HEK293 (cell line): ENCODE measurements around the gene ELOVL1.
A peak's percentile ranks its signal among the peaks of the same experiment; 100 is the strongest.

Source experiments
- CTCF ChIA-PET: fragments of 350-600 bp; formaldehyde crosslinking; extraction: SDS; loops from one replicate; lab custom pipeline; 2021; ENCODE audit warnings: antibody characterized with exemption; lab: Yijun Ruan, JAX
- POLR2A ChIA-PET: fragments of 300-600 bp; formaldehyde crosslinking; extraction: SDS; loops from one replicate; lab custom pipeline; 2020; ENCODE audit warnings: antibody characterized with exemption, inconsistent platforms; lab: Yijun Ruan, JAX
- H3K27ac ChIP-seq: fragments of 200-500 bp; sonication (Bioruptor generic); 2 replicates; pipeline ENCODE4 v1.5.1; 2014; ENCODE audit warnings: low read depth, low read length, control low read depth, inconsistent platforms; ENCODE audit errors: extremely low read depth
- H3K36me3 ChIP-seq, 2 experiments: fragments of 200-500 bp in 1 of 2; sonication (Bioruptor generic) in 1 of 2; 1 replicate in 1 of 2; 2 replicates in 1 of 2; pipeline ENCODE4 v1.5.1; 2014 to 2017; ENCODE audit warnings: inconsistent platforms in 2 of 2, low read length in 2 of 2; ENCODE audit not compliant: control insufficient read depth in 2 of 2, insufficient read depth in 1 of 2
- H3K4me1 ChIP-seq: fragments of 200-500 bp; sonication (Bioruptor generic); 2 replicates; pipeline ENCODE4 v1.5.1; 2014; ENCODE audit warnings: mild to moderate bottlenecking, low read length, inconsistent platforms; ENCODE audit not compliant: control insufficient read depth, insufficient read depth
- H3K4me3 ChIP-seq: 2 replicates; pipeline ENCODE4 v1.5.1; 2011; ENCODE audit warnings: low read depth, mild to moderate bottlenecking, control low read depth, low read length, moderate library complexity
- H3K9me3 ChIP-seq: fragments of 200-500 bp; sonication (Bioruptor generic); 2 replicates; pipeline ENCODE4 v1.5.1; 2014; ENCODE audit warnings: low read depth, low read length, inconsistent platforms; ENCODE audit not compliant: control insufficient read depth, insufficient read depth
- GLIS1 ChIP-seq: fragments of 450-650 bp; formaldehyde crosslinking; IDR thresholded peaks from 2 replicates; pipeline ENCODE4 v1.5.1; 2016; ENCODE audit warnings: missing biosample characterization, missing genetic modification characterization
- OSR2 ChIP-seq: fragments of 450-650 bp; formaldehyde crosslinking; IDR thresholded peaks from 2 replicates; pipeline ENCODE4 v1.5.1; 2016; ENCODE audit warnings: missing biosample characterization, missing genetic modification characterization
- TCF7L2 ChIP-seq: IDR thresholded peaks from 2 replicates; pipeline ENCODE4 v1.6.1; 2011; ENCODE audit warnings: low read depth, mild to moderate bottlenecking, inconsistent platforms, low read length, moderate library complexity, borderline replicate concordance
- ZBTB21 ChIP-seq: fragments of 450-650 bp; formaldehyde crosslinking; IDR thresholded peaks from 2 replicates; pipeline ENCODE4 v1.5.1; 2017; ENCODE audit warnings: missing biosample characterization, missing genetic modification characterization
- ZBTB8A ChIP-seq: fragments of 450-650 bp; formaldehyde crosslinking; IDR thresholded peaks from 2 replicates; pipeline ENCODE4 v1.5.1; 2016; ENCODE audit warnings: missing biosample characterization, missing genetic modification characterization
- ZFP3 ChIP-seq: fragments of 450-650 bp; formaldehyde crosslinking; IDR thresholded peaks from 2 replicates; pipeline ENCODE4 v1.5.1; 2016; ENCODE audit warnings: low read depth, missing biosample characterization, missing genetic modification characterization
- ZNF169 ChIP-seq: fragments of 450-650 bp; formaldehyde crosslinking; IDR thresholded peaks from 2 replicates; pipeline ENCODE4 v1.5.1; 2016; ENCODE audit warnings: missing biosample characterization, missing genetic modification characterization
- ZNF239 ChIP-seq: fragments of 450-650 bp; formaldehyde crosslinking; IDR thresholded peaks from 2 replicates; pipeline ENCODE4 v1.5.1; 2016; ENCODE audit warnings: missing biosample characterization, missing genetic modification characterization
- ZNF354C ChIP-seq: fragments of 450-650 bp; formaldehyde crosslinking; IDR thresholded peaks from 2 replicates; pipeline ENCODE4 v1.5.1; 2016; ENCODE audit warnings: missing biosample characterization, missing genetic modification characterization, low read depth, borderline replicate concordance
- ZNF473 ChIP-seq: fragments of 450-650 bp; formaldehyde crosslinking; IDR thresholded peaks from 2 replicates; pipeline ENCODE4 v1.5.1; 2017; ENCODE audit warnings: missing biosample characterization, missing genetic modification characterization
- ZNF548 ChIP-seq: fragments of 450-650 bp; formaldehyde crosslinking; IDR thresholded peaks from 2 replicates; pipeline ENCODE4 v1.5.1; 2016; ENCODE audit warnings: missing biosample characterization, missing genetic modification characterization
- ZNF624 ChIP-seq: fragments of 450-650 bp; formaldehyde crosslinking; IDR thresholded peaks from 2 replicates; pipeline ENCODE4 v1.5.1; 2017; ENCODE audit warnings: missing biosample characterization, missing genetic modification characterization
- ZNF670 ChIP-seq: fragments of 450-650 bp; formaldehyde crosslinking; IDR thresholded peaks from 2 replicates; pipeline ENCODE4 v1.5.1; 2016; ENCODE audit warnings: missing biosample characterization, missing genetic modification characterization, low read depth
- ZSCAN30 ChIP-seq: fragments of 450-650 bp; IDR thresholded peaks from 2 replicates; pipeline ENCODE4 v1.5.1; 2018; ENCODE audit warnings: missing biosample characterization, mild to moderate bottlenecking, missing genetic modification characterization, moderate library complexity
- ZXDB ChIP-seq: fragments of 450-650 bp; formaldehyde crosslinking; IDR thresholded peaks from 2 replicates; pipeline ENCODE4 v1.5.1; 2016; ENCODE audit warnings: missing biosample characterization, missing genetic modification characterization
- TF ChIP-seq, protein P1 (sequence below): fragments of 450-650 bp; formaldehyde crosslinking; IDR thresholded peaks from 2 replicates; pipeline ENCODE4 v1.5.1; 2016; ENCODE audit warnings: missing biosample characterization, missing genetic modification characterization
- TF ChIP-seq, protein P2 (sequence below): fragments of 450-650 bp; formaldehyde crosslinking; IDR thresholded peaks from 2 replicates; pipeline ENCODE4 v1.5.1; 2016; ENCODE audit warnings: missing biosample characterization, missing genetic modification characterization
- TF ChIP-seq, protein P3 (sequence below): fragments of 450-650 bp; formaldehyde crosslinking; IDR thresholded peaks from 2 replicates; pipeline ENCODE4 v1.5.1; 2016; ENCODE audit warnings: missing biosample characterization, missing genetic modification characterization
- TF ChIP-seq, protein P4 (sequence below): fragments of 450-650 bp; formaldehyde crosslinking; IDR thresholded peaks from 2 replicates; pipeline ENCODE4 v1.5.1; 2016; ENCODE audit warnings: missing biosample characterization, missing genetic modification characterization
- TF ChIP-seq, protein P5 (sequence below): fragments of 450-650 bp; formaldehyde crosslinking; IDR thresholded peaks from 2 replicates; pipeline ENCODE4 v1.5.1; 2016; ENCODE audit warnings: missing biosample characterization, missing genetic modification characterization
- TF ChIP-seq, protein P6 (sequence below): fragments of 450-650 bp; formaldehyde crosslinking; IDR thresholded peaks from 2 replicates; pipeline ENCODE4 v1.5.1; 2016; ENCODE audit warnings: missing biosample characterization, missing genetic modification characterization
- TF ChIP-seq, protein P7 (sequence below): fragments of 450-650 bp; formaldehyde crosslinking; IDR thresholded peaks from 2 replicates; pipeline ENCODE4 v1.5.1; 2017; ENCODE audit warnings: missing biosample characterization, missing genetic modification characterization
- TF ChIP-seq, protein P8 (sequence below): fragments of 450-650 bp; formaldehyde crosslinking; IDR thresholded peaks from 2 replicates; pipeline ENCODE4 v1.5.1; 2016; ENCODE audit warnings: missing biosample characterization, missing genetic modification characterization, low read depth

ELOVL1 gene

DNA sequence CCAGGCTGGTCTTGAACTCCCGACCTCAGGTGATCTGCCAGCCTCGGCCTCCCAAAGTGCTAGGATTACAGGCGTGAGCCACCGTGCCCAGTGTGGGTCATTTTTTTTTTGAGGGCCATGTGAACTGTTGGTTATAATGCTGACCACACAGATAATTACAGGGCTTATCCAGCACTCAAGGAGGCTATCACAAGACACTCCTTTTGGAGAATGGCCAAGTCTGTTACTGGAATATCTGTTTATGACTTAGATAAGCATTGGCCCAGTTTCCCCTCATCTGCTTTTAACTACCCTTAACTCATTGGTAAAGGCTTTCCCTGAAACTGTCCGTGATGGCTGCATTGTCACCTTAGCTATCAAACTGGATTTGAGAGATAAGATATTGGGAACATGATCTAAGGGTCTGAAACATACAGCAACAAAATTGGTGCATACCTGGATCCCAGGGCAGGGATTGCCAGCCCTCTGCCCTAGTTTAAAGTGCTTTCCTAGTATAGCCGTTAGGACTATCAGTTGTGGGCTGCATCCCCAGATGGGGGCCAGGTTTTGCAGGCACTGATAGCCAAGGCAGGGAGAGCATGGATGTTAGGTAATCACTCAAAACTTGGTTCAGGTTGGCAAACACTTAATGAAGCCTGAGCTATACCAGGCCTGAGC lies 37.5 kb upstream of the ELOVL1 start:
- no peaks in the 10 kb centered on the region for H3K9me3 ChIP-seq
- CTCF ChIA-PET = interaction anchor here (0.7 to 2.3 kb wide), 2 partner anchors 10 to 120 kb away, joined by 3 to 9 read pairs; partner anchors contain the start of gene C1orf210
- no peak overlapping the region for H3K4me3 ChIP-seq
- H3K4me1 ChIP-seq = no peaks in the 10 kb centered on the region
- peaks cover 15 to 67% of the 10 kb centered on the region in 2 experiments for H3K36me3 ChIP-seq
- H3K27ac ChIP-seq = no peak overlapping the region
- POLR2A ChIA-PET = no interaction called here
- TF ChIP-seq, protein P1, sequence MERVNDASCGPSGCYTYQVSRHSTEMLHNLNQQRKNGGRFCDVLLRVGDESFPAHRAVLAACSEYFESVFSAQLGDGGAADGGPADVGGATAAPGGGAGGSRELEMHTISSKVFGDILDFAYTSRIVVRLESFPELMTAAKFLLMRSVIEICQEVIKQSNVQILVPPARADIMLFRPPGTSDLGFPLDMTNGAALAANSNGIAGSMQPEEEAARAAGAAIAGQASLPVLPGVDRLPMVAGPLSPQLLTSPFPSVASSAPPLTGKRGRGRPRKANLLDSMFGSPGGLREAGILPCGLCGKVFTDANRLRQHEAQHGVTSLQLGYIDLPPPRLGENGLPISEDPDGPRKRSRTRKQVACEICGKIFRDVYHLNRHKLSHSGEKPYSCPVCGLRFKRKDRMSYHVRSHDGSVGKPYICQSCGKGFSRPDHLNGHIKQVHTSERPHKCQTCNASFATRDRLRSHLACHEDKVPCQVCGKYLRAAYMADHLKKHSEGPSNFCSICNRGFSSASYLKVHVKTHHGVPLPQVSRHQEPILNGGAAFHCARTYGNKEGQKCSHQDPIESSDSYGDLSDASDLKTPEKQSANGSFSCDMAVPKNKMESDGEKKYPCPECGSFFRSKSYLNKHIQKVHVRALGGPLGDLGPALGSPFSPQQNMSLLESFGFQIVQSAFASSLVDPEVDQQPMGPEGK = no peak
- TF ChIP-seq ZNF354C (tag by site-specific recombination) (no peak), ZNF239 (no peak), ZNF624 (tag by site-specific recombination) (no peak), ZBTB21 (tag by site-specific recombination) (no peak), ZNF670 (tag by site-specific recombination) (no peak), ZNF169 (tag by site-specific recombination) (no peak), OSR2 (tag by site-specific recombination) (peak; percentile 41; the same call in 1 of the 2 replicates), ZFP3 (tag by site-specific recombination) (no peak), GLIS1 (tag by site-specific recombination) (peak; percentile 30), ZNF473 (tag by site-specific recombination) (no peak), ZSCAN30 (no peak), ZNF548 (tag by site-specific recombination) (no peak), ZXDB (peak; percentile 67), TCF7L2 (no peak), ZBTB8A (no peak)
- TF ChIP-seq, protein P2, sequence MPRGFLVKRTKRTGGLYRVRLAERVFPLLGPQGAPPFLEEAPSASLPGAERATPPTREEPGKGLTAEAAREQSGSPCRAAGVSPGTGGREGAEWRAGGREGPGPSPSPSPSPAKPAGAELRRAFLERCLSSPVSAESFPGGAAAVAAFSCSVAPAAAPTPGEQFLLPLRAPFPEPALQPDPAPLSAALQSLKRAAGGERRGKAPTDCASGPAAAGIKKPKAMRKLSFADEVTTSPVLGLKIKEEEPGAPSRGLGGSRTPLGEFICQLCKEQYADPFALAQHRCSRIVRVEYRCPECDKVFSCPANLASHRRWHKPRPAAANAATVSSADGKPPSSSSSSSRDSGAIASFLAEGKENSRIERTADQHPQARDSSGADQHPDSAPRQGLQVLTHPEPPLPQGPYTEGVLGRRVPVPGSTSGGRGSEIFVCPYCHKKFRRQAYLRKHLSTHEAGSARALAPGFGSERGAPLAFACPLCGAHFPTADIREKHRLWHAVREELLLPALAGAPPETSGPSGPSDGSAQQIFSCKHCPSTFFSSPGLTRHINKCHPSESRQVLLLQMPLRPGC (tag by site-specific recombination) = no peak
- TF ChIP-seq, protein P3, sequence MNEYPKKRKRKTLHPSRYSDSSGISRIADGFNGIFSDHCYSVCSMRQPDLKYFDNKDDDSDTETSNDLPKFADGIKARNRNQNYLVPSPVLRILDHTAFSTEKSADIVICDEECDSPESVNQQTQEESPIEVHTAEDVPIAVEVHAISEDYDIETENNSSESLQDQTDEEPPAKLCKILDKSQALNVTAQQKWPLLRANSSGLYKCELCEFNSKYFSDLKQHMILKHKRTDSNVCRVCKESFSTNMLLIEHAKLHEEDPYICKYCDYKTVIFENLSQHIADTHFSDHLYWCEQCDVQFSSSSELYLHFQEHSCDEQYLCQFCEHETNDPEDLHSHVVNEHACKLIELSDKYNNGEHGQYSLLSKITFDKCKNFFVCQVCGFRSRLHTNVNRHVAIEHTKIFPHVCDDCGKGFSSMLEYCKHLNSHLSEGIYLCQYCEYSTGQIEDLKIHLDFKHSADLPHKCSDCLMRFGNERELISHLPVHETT (tag by site-specific recombination) = no peak
- TF ChIP-seq, protein P4, sequence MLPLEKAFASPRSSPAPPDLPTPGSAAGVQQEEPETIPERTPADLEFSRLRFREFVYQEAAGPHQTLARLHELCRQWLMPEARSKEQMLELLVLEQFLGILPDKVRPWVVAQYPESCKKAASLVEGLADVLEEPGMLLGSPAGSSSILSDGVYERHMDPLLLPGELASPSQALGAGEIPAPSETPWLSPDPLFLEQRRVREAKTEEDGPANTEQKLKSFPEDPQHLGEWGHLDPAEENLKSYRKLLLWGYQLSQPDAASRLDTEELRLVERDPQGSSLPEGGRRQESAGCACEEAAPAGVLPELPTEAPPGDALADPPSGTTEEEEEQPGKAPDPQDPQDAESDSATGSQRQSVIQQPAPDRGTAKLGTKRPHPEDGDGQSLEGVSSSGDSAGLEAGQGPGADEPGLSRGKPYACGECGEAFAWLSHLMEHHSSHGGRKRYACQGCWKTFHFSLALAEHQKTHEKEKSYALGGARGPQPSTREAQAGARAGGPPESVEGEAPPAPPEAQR = no peak
- TF ChIP-seq, protein P5, sequence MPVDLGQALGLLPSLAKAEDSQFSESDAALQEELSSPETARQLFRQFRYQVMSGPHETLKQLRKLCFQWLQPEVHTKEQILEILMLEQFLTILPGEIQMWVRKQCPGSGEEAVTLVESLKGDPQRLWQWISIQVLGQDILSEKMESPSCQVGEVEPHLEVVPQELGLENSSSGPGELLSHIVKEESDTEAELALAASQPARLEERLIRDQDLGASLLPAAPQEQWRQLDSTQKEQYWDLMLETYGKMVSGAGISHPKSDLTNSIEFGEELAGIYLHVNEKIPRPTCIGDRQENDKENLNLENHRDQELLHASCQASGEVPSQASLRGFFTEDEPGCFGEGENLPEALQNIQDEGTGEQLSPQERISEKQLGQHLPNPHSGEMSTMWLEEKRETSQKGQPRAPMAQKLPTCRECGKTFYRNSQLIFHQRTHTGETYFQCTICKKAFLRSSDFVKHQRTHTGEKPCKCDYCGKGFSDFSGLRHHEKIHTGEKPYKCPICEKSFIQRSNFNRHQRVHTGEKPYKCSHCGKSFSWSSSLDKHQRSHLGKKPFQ (tag by site-specific recombination) = no peak
- TF ChIP-seq, protein P6, sequence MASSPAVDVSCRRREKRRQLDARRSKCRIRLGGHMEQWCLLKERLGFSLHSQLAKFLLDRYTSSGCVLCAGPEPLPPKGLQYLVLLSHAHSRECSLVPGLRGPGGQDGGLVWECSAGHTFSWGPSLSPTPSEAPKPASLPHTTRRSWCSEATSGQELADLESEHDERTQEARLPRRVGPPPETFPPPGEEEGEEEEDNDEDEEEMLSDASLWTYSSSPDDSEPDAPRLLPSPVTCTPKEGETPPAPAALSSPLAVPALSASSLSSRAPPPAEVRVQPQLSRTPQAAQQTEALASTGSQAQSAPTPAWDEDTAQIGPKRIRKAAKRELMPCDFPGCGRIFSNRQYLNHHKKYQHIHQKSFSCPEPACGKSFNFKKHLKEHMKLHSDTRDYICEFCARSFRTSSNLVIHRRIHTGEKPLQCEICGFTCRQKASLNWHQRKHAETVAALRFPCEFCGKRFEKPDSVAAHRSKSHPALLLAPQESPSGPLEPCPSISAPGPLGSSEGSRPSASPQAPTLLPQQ (tag by site-specific recombination) = no peak
- TF ChIP-seq, protein P7, sequence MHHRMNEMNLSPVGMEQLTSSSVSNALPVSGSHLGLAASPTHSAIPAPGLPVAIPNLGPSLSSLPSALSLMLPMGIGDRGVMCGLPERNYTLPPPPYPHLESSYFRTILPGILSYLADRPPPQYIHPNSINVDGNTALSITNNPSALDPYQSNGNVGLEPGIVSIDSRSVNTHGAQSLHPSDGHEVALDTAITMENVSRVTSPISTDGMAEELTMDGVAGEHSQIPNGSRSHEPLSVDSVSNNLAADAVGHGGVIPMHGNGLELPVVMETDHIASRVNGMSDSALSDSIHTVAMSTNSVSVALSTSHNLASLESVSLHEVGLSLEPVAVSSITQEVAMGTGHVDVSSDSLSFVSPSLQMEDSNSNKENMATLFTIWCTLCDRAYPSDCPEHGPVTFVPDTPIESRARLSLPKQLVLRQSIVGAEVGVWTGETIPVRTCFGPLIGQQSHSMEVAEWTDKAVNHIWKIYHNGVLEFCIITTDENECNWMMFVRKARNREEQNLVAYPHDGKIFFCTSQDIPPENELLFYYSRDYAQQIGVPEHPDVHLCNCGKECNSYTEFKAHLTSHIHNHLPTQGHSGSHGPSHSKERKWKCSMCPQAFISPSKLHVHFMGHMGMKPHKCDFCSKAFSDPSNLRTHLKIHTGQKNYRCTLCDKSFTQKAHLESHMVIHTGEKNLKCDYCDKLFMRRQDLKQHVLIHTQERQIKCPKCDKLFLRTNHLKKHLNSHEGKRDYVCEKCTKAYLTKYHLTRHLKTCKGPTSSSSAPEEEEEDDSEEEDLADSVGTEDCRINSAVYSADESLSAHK (tag by site-specific recombination) = no peak; the same call in 1 of the 2 replicates
- TF ChIP-seq, protein P8, sequence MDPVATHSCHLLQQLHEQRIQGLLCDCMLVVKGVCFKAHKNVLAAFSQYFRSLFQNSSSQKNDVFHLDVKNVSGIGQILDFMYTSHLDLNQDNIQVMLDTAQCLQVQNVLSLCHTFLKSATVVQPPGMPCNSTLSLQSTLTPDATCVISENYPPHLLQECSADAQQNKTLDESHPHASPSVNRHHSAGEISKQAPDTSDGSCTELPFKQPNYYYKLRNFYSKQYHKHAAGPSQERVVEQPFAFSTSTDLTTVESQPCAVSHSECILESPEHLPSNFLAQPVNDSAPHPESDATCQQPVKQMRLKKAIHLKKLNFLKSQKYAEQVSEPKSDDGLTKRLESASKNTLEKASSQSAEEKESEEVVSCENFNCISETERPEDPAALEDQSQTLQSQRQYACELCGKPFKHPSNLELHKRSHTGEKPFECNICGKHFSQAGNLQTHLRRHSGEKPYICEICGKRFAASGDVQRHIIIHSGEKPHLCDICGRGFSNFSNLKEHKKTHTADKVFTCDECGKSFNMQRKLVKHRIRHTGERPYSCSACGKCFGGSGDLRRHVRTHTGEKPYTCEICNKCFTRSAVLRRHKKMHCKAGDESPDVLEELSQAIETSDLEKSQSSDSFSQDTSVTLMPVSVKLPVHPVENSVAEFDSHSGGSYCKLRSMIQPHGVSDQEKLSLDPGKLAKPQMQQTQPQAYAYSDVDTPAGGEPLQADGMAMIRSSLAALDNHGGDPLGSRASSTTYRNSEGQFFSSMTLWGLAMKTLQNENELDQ = no peak
